Neural cell (in vitro differentiated cells): ENCODE measurements around the gene CDC25A. TPM values are rescaled to one million over a fixed set of nuclear protein-coding genes. Genes with fewer than 3 reads are reported as not detected.

Experiments
- H2AFZ ChIP-seq: fragments of 200-600, 300-800 bp; sonication (generic), shearing (Covaris generic); 2 replicates; pipeline ENCODE4 v1.6.0; 2014; ENCODE audit warnings: low read depth, mild to moderate bottlenecking, antibody characterized with exemption, low read length, moderate library complexity
- H3F3A ChIP-seq: fragments of 200-600 bp; shearing (Covaris generic); 2 replicates; pipeline ENCODE4 v1.6.1; 2016; ENCODE audit warnings: mild to moderate bottlenecking, moderate library complexity, mixed read lengths, antibody characterized with exemption, low read length; ENCODE audit not compliant: insufficient read depth, poor library complexity, severe bottlenecking
- H3K27ac ChIP-seq: fragments of 200-600, 300-800 bp; sonication (generic), shearing (Covaris generic); 2 replicates; pipeline ENCODE4 v1.5.1; 2014; ENCODE audit warnings: mild to moderate bottlenecking, low read length, moderate library complexity
- H3K27me3 ChIP-seq: fragments of 300-800, 200-600 bp; sonication (generic), shearing (Covaris generic); 2 replicates; pipeline ENCODE4 v1.6.0; 2014; ENCODE audit warnings: mild to moderate bottlenecking, low read depth, low read length, moderate library complexity; ENCODE audit not compliant: insufficient read depth
- H3K36me3 ChIP-seq: fragments of 300-800, 200-600 bp; sonication (generic), shearing (Covaris generic); 2 replicates; pipeline ENCODE4 v1.5.1; 2014; ENCODE audit warnings: mild to moderate bottlenecking, antibody characterized with exemption, low read length, moderate library complexity; ENCODE audit not compliant: insufficient read depth
- H3K4me2 ChIP-seq: fragments of 300-800, 200-600 bp; sonication (generic), shearing (Covaris generic); 2 replicates; pipeline ENCODE4 v1.6.0; 2014; ENCODE audit warnings: mild to moderate bottlenecking, low read length
- H3K4me3 ChIP-seq: fragments of 300-800, 200-600 bp; sonication (generic), shearing (Covaris generic); 2 replicates; pipeline ENCODE4 v1.5.1; 2014; ENCODE audit warnings: mild to moderate bottlenecking, low read length, moderate library complexity
- H3K79me2 ChIP-seq: fragments of 200-600 bp; shearing (Covaris generic); replicated peaks from 2 replicates; pipeline ENCODE4 v1.6.0; 2014; ENCODE audit warnings: mild to moderate bottlenecking, low read length, moderate library complexity; ENCODE audit not compliant: insufficient read depth
- H3K9ac ChIP-seq: fragments of 300-800, 200-600 bp; sonication (generic), shearing (Covaris generic); 2 replicates; pipeline ENCODE4 v1.6.1; 2016; ENCODE audit warnings: mild to moderate bottlenecking, low read length, mixed read lengths
- H3K9me2 ChIP-seq: fragments of 200-600 bp; shearing (Covaris generic); 2 replicates; pipeline ENCODE4 v1.6.1; 2016; ENCODE audit warnings: mild to moderate bottlenecking, low read length, mixed read lengths; ENCODE audit not compliant: insufficient read depth
- H3K9me3 ChIP-seq: fragments of 200-600, 300-800 bp; sonication (generic), shearing (Covaris generic); 2 replicates; pipeline ENCODE4 v1.6.1; 2016; ENCODE audit warnings: mild to moderate bottlenecking, mixed run types, low read length, moderate library complexity, mixed read lengths
- H4K20me1 ChIP-seq: fragments of 200-600 bp; shearing (Covaris generic); 2 replicates; pipeline ENCODE4 v1.6.1; 2016; ENCODE audit warnings: mild to moderate bottlenecking, mixed run types; ENCODE audit not compliant: insufficient read depth
- CTCF ChIP-seq: fragments of 450-650 bp; IDR thresholded peaks from 2 replicates; pipeline ENCODE4 v1.5.1; 2014; ENCODE audit warnings: antibody characterized with exemption, mild to moderate bottlenecking, moderate library complexity; ENCODE audit not compliant: poor library complexity, severe bottlenecking
- EP300 ChIP-seq: fragments of 450-650 bp; conservative IDR thresholded peaks from 2 replicates; pipeline ENCODE4 v1.6.1; 2014; ENCODE audit warnings: antibody characterized with exemption, mild to moderate bottlenecking, moderate library complexity; ENCODE audit not compliant: poor library complexity, severe bottlenecking
- EZH2 ChIP-seq: fragments of 200-600, 300-800 bp; shearing (Covaris generic), sonication (generic); IDR thresholded peaks from 2 replicates; pipeline ENCODE4 v1.6.1; 2014; ENCODE audit warnings: antibody characterized with exemption, low read length, borderline replicate concordance, mild to moderate bottlenecking; ENCODE audit not compliant: insufficient read depth, poor library complexity, severe bottlenecking
- MXI1 ChIP-seq: fragments of 450-650 bp; conservative IDR thresholded peaks from 2 replicates; pipeline ENCODE4 v1.6.1; 2014; ENCODE audit warnings: antibody characterized with exemption, mild to moderate bottlenecking; ENCODE audit not compliant: poor library complexity, severe bottlenecking
- POLR2AphosphoS5 ChIP-seq: IDR thresholded peaks from 2 replicates; pipeline ENCODE4 v1.6.1; 2012
- RAD21 ChIP-seq: fragments of 450-650 bp; conservative IDR thresholded peaks from 2 replicates; pipeline ENCODE4 v1.6.1; 2014; ENCODE audit warnings: antibody characterized with exemption, mild to moderate bottlenecking, moderate library complexity
- SMC3 ChIP-seq: fragments of 450-650 bp; conservative IDR thresholded peaks from 2 replicates; pipeline ENCODE4 v1.6.1; 2014; ENCODE audit warnings: antibody characterized with exemption, mild to moderate bottlenecking, moderate library complexity; ENCODE audit not compliant: poor library complexity
- TAF1 ChIP-seq: IDR thresholded peaks from 2 replicates; pipeline ENCODE4 v1.6.1; 2012; ENCODE audit warnings: low read depth
- polyA plus RNA-seq: library from polyadenylated mRNA; depleted of rRNA; stranded (reverse); fragments of >200 nt; gene quantifications from 2 replicates; pipeline ENCODE4 v1.2.3, GENCODE V29; 2014
- TF ChIP-seq, protein P1 (sequence below): IDR thresholded peaks from 2 replicates; pipeline ENCODE4 v1.6.1; 2012; ENCODE audit warnings: borderline replicate concordance

Gene CDC25A
- polyA plus RNA-seq, 1 donor from 2014 or later: 12.3 TPM

- H3K27me3 ChIP-seq: no peaks in the 10 kb centered on the region
- no peaks in the 10 kb centered on the region for H3K9me2 ChIP-seq
- no peaks in the 10 kb centered on the region for H3K79me2 ChIP-seq
- TF ChIP-seq EZH2 (no peak), CTCF (no peak), EP300 (no peak), SMC3 (no peak), POLR2AphosphoS5 (no peak), MXI1 (no peak), RAD21 (no peak), TAF1 (no peak)
- TF ChIP-seq, protein P1, sequence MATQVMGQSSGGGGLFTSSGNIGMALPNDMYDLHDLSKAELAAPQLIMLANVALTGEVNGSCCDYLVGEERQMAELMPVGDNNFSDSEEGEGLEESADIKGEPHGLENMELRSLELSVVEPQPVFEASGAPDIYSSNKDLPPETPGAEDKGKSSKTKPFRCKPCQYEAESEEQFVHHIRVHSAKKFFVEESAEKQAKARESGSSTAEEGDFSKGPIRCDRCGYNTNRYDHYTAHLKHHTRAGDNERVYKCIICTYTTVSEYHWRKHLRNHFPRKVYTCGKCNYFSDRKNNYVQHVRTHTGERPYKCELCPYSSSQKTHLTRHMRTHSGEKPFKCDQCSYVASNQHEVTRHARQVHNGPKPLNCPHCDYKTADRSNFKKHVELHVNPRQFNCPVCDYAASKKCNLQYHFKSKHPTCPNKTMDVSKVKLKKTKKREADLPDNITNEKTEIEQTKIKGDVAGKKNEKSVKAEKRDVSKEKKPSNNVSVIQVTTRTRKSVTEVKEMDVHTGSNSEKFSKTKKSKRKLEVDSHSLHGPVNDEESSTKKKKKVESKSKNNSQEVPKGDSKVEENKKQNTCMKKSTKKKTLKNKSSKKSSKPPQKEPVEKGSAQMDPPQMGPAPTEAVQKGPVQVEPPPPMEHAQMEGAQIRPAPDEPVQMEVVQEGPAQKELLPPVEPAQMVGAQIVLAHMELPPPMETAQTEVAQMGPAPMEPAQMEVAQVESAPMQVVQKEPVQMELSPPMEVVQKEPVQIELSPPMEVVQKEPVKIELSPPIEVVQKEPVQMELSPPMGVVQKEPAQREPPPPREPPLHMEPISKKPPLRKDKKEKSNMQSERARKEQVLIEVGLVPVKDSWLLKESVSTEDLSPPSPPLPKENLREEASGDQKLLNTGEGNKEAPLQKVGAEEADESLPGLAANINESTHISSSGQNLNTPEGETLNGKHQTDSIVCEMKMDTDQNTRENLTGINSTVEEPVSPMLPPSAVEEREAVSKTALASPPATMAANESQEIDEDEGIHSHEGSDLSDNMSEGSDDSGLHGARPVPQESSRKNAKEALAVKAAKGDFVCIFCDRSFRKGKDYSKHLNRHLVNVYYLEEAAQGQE: no peak
- H2AFZ ChIP-seq: no peak overlapping the region
- no peaks in the 10 kb centered on the region for H3F3A ChIP-seq
- H3K36me3 ChIP-seq: no peaks in the 10 kb centered on the region
- H3K9ac ChIP-seq: no peak overlapping the region
- no peak overlapping the region for H3K4me3 ChIP-seq
- H3K4me2 ChIP-seq: no peak overlapping the region
- no peaks in the 10 kb centered on the region for H3K9me3 ChIP-seq
- no peaks in the 10 kb centered on the region for H4K20me1 ChIP-seq
- no peak overlapping the region for H3K27ac ChIP-seq
Measured at GRCh38 chr3:48217449-48217848, 29.2 kb upstream of the CDC25A start.

DNA sequence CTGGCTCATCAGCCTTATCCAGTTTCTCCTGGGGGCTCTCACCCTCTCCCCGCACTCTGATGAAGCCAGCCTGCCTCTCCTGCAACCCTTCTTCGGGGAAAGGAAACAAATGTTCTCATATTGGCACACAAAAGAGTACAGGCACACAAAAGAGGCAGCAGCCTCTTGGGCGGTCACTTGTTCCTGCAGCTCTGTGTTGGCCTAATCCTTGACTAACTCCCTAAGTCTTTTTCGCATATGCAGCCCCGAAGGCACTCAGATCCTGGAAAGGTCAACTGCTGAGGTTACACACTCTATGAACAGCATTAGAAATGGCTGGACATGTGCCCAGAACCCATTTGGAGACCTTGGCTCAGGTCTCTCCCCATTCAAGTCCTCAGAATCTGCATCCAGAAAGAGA lies 27.7 kb upstream of the CDC25A start:
- Histone ChIP-seq H3K9ac (no peak overlapping the region), H3K9me3 (no peaks in the 10 kb centered on the region), H4K20me1 (no peaks in the 10 kb centered on the region), H3K36me3 (no peaks in the 10 kb centered on the region), H3K79me2 (no peaks in the 10 kb centered on the region), H3K4me2 (no peak overlapping the region), H3K27ac (no peak overlapping the region), H2AFZ (no peak overlapping the region), H3K9me2 (no peaks in the 10 kb centered on the region), H3K27me3 (no peaks in the 10 kb centered on the region), H3K4me3 (no peak overlapping the region), H3F3A (no peaks in the 10 kb centered on the region)
- TF ChIP-seq POLR2AphosphoS5: no peak
- no peak for TF ChIP-seq RAD21
- TF ChIP-seq TAF1: no peak
- TF ChIP-seq EZH2: no peak
- no peak for TF ChIP-seq CTCF
- TF ChIP-seq, protein P1: no peak
- TF ChIP-seq SMC3: no peak
- no peak for TF ChIP-seq EP300
- no peak for TF ChIP-seq MXI1
